ENCODE results near the gene EFHC1. TPM values are rescaled to one million over a fixed set of nuclear protein-coding genes. Genes with fewer than 3 reads are reported as not detected.

EFHC1 gene
- total RNA-seq, 1 experiment from 2014 or later = 15.5 TPM

GRCh38 chr6:52491203-52492069 lies 71.3 kb downstream of the EFHC1 start:
- POLR2A ChIA-PET = no interaction called here
- no peak for ATAC-seq
- peaks cover 12% of the 10 kb centered on the region for H3K9me3 Mint-ChIP-seq

More at GRCh38 chr6:52491203-52492069, 71.3 kb downstream of the EFHC1 start:
- no peak overlapping the region for H3K27ac Mint-ChIP-seq
- CTCF ChIA-PET = interaction anchor here (0.7 kb wide), 1 partner anchor 84 kb away, joined by 3 read pairs; no protein-coding TSS in a partner anchor
- no peak for TF ChIP-seq ERG (CRISPR knock-in tag; IDR thresholded peaks at IDR 0.05)
- TF ChIP-seq AR (CRISPR knock-in tag; IDR thresholded peaks at IDR 0.05) = no peak
- TF ChIP-seq, protein P1, sequence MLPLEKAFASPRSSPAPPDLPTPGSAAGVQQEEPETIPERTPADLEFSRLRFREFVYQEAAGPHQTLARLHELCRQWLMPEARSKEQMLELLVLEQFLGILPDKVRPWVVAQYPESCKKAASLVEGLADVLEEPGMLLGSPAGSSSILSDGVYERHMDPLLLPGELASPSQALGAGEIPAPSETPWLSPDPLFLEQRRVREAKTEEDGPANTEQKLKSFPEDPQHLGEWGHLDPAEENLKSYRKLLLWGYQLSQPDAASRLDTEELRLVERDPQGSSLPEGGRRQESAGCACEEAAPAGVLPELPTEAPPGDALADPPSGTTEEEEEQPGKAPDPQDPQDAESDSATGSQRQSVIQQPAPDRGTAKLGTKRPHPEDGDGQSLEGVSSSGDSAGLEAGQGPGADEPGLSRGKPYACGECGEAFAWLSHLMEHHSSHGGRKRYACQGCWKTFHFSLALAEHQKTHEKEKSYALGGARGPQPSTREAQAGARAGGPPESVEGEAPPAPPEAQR (CRISPR knock-in tag; IDR thresholded peaks at IDR 0.05) = no peak
- no peak for TF ChIP-seq PRRX2 (CRISPR knock-in tag; IDR thresholded peaks at IDR 0.05)
- TF ChIP-seq NR1H2 (CRISPR knock-in tag; IDR thresholded peaks at IDR 0.05) = no peak
- TF ChIP-seq STAT6 (CRISPR knock-in tag; conservative IDR thresholded peaks at IDR 0.05; ENCODE audit: low read depth) = no peak
- no peak for TF ChIP-seq ZNF232 (CRISPR knock-in tag; IDR thresholded peaks at IDR 0.05)
- no peak for TF ChIP-seq E2F4 (CRISPR knock-in tag; IDR thresholded peaks at IDR 0.05; ENCODE audit: borderline replicate concordance, low read depth)
- TF ChIP-seq OVOL2 (CRISPR knock-in tag; IDR thresholded peaks at IDR 0.05; ENCODE audit: borderline replicate concordance) = no peak
- TF ChIP-seq MAX (CRISPR knock-in tag; IDR thresholded peaks at IDR 0.05) = no peak
- TF ChIP-seq ATF1 (CRISPR knock-in tag; IDR thresholded peaks at IDR 0.05) = no peak
- TF ChIP-seq KAT7 (CRISPR knock-in tag; IDR thresholded peaks at IDR 0.05; ENCODE audit: borderline replicate concordance) = no peak
- no peak for TF ChIP-seq ESRRA (CRISPR knock-in tag; IDR thresholded peaks at IDR 0.05; ENCODE audit: borderline replicate concordance)
- no peak for TF ChIP-seq ZNF532 (CRISPR knock-in tag; IDR thresholded peaks at IDR 0.05; ENCODE audit: borderline replicate concordance)
- no peak for TF ChIP-seq GTF2I (CRISPR knock-in tag; conservative IDR thresholded peaks at IDR 0.05)
- no peak for TF ChIP-seq MYBL2 (CRISPR knock-in tag; IDR thresholded peaks at IDR 0.05)
- TF ChIP-seq FOXJ3 (CRISPR knock-in tag; IDR thresholded peaks at IDR 0.05; ENCODE audit: borderline replicate concordance) = no peak
- H3K27me3 Mint-ChIP-seq (ENCODE audit: low read depth) = no peaks in the 10 kb centered on the region
- no peak for DNase-seq (ENCODE audit: low spot score)
- no peaks in the 10 kb centered on the region for H3K4me1 Mint-ChIP-seq
- H3K36me3 Mint-ChIP-seq = peaks cover 11% of the 10 kb centered on the region
- H3K4me3 Mint-ChIP-seq = no peak overlapping the region

All from WTC11 (cell line).